Uterus (tissue), 4 donors: ENCODE data around the gene FCGR2B. TPM values are rescaled to one million over a fixed set of nuclear protein-coding genes. Genes with fewer than 3 reads are reported as not detected.
"Not testable (repeated sequence)": the region's sequence is repeated elsewhere in the genome, so short reads cannot be mapped to it uniquely, and the experiment has no call there.

Source experiments
- DNase-seq, 2 donors: peaks; one replicate each; pipeline ENCODE4 v3.0.0-alpha.2; 2019 to 2020
- H3K27ac ChIP-seq, 2 donors: fragments of 200-600 bp; sonication (generic); 1 replicate in 1 of 2; 2 replicates in 1 of 2; pipeline ENCODE4 v1.5.1; 2016 to 2018
- H3K27me3 ChIP-seq, 2 donors: fragments of 200-600 bp; sonication (generic); one replicate each; pipeline ENCODE4 v1.5.1; 2018 to 2019; ENCODE audit warnings: control low read depth in 1 of 2
- H3K36me3 ChIP-seq, 2 donors: fragments of 200-600 bp; sonication (generic); one replicate each; pipeline ENCODE4 v1.5.1; 2019; ENCODE audit warnings: control low read depth in 1 of 2
- H3K4me1 ChIP-seq, 2 donors: fragments of 200-600 bp; sonication (generic); one replicate each; pipeline ENCODE4 v1.5.1; 2018 to 2019; ENCODE audit warnings: control low read depth in 1 of 2
- H3K4me3 ChIP-seq, 2 donors: fragments of 200-600 bp; sonication (generic); 1 replicate in 1 of 2; 2 replicates in 1 of 2; pipeline ENCODE4 v1.5.1; 2018 to 2019; ENCODE audit warnings: mild to moderate bottlenecking in 1 of 2
- H3K9me3 ChIP-seq, 2 donors: fragments of 200-600 bp; sonication (generic); one replicate each; pipeline ENCODE4 v1.5.1; 2019; ENCODE audit warnings: control low read depth in 1 of 2
- CTCF ChIP-seq, 4 experiments: fragments of 200-600 bp in 2 of 4; fragments of 450-650 bp in 2 of 4; sonication (generic) in 2 of 4; IDR thresholded peaks; one replicate each; pipeline ENCODE4 v1.5.1; 2016 to 2019; ENCODE audit warnings: antibody characterized with exemption in 4 of 4, mild to moderate bottlenecking in 2 of 4, moderate library complexity in 1 of 4
- POLR2A ChIP-seq, 2 donors: fragments of 450-650 bp; IDR thresholded peaks; one replicate each; pipeline ENCODE4 v1.6.1; 2016; ENCODE audit warnings: antibody characterized with exemption in 2 of 2, mild to moderate bottlenecking in 1 of 2, moderate library complexity in 1 of 2
- intact Hi-C: fragments of 100-400 bp; cut with DNase I; formaldehyde crosslinking; loops from one replicate; pipeline ENCODE4 v1.15.1; 2023; ENCODE audit warnings: low total_unique reads
- total RNA-seq, 4 donors: library from RNA; depleted of rRNA in 3 of 4; stranded (reverse); fragments of >200 nt in 3 of 4; gene quantifications; one replicate each; pipeline versions ENCODE4 v1.1.0 to v1.2.4, GENCODE V29; 2014 to 2023
- donor health status: DM: yes; HTN: yes; CAD: no.

FCGR2B gene
- total RNA-seq, 4 donors from 2014 or later = 0.59 to 14.1 (median 3.2) TPM

GRCh38 chr1:161631076-161631475 is 31.9 kb upstream of the FCGR2B start, which contains the start of gene FCGR3B:
Gene FCGR3B (minus strand): TSS chr1:161631176. CDS start chr1:161631094, 82 bp downstream.
- no peak for DNase-seq
- no peak within 1 kb of the TSS for H3K27ac ChIP-seq
- H3K9me3 ChIP-seq = no peaks in the 10 kb centered on the region
- intact Hi-C loops = no loop called here
- H3K36me3 ChIP-seq = no peaks in the 10 kb centered on the region
- no peaks in the 10 kb centered on the region for H3K27me3 ChIP-seq
- TF ChIP-seq POLR2A (IDR thresholded peaks at IDR 0.05) (no peak), CTCF (IDR thresholded peaks at IDR 0.05) (no peak)
- H3K4me3 ChIP-seq = no peak within 1 kb of the TSS
- H3K4me1 ChIP-seq = no peaks in the 10 kb centered on the region

DNA sequence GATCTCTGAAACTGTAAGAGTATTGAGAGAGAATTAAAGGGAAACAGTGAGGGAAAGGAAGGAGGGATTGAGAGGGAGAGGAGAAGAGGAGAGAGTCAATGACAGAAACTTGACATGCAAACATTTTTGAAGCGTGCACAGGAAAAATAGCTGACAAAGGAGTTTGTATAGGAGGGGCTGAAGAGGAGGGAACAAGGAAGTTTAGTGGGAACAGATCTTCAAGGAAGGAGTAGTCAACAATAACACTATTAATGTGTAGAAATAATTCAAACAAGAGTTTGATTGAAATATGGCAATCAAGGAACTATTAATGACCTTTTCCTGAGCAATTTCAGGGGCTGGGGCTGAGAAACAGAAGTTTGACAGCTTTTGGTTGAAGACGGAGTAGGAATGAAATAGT is 27.9 kb upstream of the FCGR2B start:
- H3K4me3 ChIP-seq, H3K27me3 ChIP-seq, H3K27ac ChIP-seq, DNase-seq, intact Hi-C loops, H3K9me3 ChIP-seq, H3K4me1 ChIP-seq, H3K36me3 ChIP-seq: not testable (repeated sequence)

DNA sequence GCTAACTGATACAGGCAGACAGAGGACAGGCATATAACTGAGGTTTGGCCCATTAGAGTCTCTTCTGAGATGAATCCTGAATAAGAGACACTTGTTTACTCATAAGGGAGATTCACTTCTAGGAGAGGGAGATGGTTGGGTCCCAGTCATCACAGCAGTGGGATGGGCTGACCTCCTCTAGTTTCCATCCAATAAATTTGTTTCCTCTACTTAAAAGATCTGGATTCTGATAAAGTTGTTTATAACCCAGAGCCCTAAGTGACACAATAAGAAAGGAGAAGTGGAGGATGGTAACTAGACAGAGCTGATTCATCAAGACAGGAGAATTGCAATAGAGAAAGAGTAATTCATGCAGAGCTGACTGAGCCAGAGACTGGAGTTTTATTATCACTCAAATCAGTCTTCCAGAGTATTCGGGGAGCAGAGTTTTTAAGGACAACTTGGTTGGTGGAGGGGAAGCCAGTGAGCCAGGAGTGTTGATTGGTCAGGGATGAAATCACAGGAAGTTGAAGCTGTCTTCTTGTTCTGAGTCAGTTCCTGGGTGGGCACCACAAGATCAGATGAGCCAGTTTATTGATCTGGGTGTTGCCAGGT is 26.7 kb upstream of the FCGR2B start:
- H3K4me3 ChIP-seq, DNase-seq, H3K9me3 ChIP-seq, H3K27me3 ChIP-seq, H3K4me1 ChIP-seq, H3K27ac ChIP-seq, H3K36me3 ChIP-seq, intact Hi-C loops: not testable (repeated sequence)

DNA sequence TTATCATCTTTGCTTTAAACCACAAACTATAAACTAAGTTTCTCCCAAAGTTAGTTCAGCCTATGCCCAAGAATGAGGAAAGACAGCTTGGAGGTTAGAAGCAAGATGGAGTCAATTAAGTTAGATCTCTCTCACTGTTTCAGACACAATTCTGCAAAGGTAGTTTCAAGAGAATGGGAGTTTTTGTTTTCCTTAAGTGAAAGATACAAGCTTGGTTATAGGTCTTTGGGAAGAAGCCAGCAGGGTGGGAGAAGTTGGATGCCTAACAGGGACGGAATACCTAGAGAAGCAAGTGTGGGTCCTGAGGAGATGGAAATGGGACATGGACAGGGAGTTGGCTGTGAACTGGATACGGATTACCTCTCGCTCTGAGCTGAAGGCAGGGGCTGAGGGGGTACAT is 26.0 kb upstream of the FCGR2B start:
- DNase-seq, H3K27ac ChIP-seq, intact Hi-C loops, H3K4me3 ChIP-seq, H3K9me3 ChIP-seq, H3K27me3 ChIP-seq, H3K4me1 ChIP-seq, H3K36me3 ChIP-seq: not testable (repeated sequence)

DNA sequence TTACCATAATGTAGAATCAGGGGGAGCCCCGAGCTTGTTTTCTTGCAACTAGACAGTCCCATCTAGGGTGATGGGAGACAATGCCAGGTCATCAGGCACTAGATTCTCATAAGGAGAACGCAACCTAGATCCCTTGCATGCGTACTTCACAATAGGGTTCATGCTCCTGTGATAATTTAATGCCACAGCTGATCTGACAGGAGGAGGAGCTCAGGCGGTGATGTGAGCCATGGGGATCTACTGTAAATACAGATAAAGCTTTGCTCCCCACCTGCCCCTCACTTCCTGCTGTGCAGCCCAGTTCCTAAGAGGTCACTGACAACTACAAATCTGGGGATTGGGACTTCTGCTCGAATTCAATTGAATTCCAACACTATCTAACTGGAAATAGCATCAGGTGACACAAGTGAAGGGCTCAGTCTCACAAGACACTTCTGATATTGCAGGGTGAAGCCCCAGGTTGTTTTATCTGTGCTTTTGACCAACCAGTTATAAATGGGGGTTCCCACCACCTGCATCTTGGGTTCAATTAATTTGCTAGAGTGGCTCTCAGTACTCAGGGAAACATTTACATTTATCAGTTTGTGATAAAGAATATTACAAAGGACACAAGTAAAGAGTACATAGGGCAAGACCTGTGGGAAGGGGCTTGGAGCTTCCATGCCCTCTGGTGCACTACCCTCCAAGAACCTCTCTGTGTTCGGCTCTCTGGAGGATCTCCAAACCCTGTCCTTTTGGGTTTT is 24.5 kb upstream of the FCGR2B start:
- H3K27me3 ChIP-seq, intact Hi-C loops, H3K27ac ChIP-seq, H3K36me3 ChIP-seq, H3K9me3 ChIP-seq, H3K4me3 ChIP-seq, DNase-seq, H3K4me1 ChIP-seq: not testable (repeated sequence)

DNA sequence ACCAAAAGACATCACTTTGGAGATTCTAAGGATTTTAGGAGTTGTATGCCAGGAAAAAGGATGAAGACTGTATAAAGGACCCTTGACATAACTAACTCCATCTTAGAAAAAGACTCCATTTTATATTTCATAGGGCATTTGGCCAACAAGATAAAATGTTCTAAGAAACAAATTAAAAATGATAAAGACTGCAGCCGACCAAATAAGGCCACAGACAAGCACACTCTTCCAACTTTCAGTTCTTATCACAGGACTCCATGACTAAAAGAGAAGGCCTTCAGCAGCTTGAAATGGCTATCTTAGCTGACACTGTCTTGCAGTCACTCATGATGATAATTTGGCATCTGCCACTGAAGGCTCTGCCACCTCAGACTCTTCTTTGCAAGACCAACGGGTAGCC is 23.7 kb upstream of the FCGR2B start:
- H3K9me3 ChIP-seq, H3K36me3 ChIP-seq, H3K27ac ChIP-seq, H3K27me3 ChIP-seq, H3K4me1 ChIP-seq, intact Hi-C loops, H3K4me3 ChIP-seq, DNase-seq: not testable (repeated sequence)

- DNase-seq, H3K9me3 ChIP-seq, H3K27ac ChIP-seq, H3K27me3 ChIP-seq, H3K4me1 ChIP-seq, intact Hi-C loops, H3K36me3 ChIP-seq, H3K4me3 ChIP-seq: not testable (repeated sequence)
These were observed 20.2 kb upstream of the FCGR2B start for GRCh38 chr1:161642697-161643096.

- DNase-seq = not testable (repeated sequence)
These were observed 19.3 kb upstream of the FCGR2B start for GRCh38 chr1:161643481-161644208.

DNA sequence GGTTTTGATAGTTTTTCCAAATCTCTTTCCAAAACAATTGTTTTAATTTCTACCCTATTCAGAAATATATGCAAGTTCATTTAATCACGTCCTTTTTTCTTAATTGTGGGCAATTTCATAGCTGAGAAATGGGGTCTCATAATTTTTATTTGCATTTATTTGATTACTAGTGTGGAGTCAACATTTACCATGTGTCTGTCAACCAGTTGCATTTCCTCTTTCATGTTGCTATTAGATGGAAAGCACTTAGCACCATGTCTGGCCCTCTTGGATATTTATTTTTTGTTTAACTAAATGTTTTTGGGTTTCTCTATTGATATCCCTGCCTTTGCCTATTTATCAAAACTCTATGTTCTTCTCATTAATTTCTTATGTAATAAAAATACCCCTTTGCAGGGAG is 18.1 kb upstream of the FCGR2B start:
- DNase-seq, intact Hi-C loops, H3K4me3 ChIP-seq: not testable (repeated sequence)

More at GRCh38 chr1:161643481-161644208, 19.3 kb upstream of the FCGR2B start:
- H3K4me3 ChIP-seq, H3K36me3 ChIP-seq, H3K27me3 ChIP-seq, H3K9me3 ChIP-seq, H3K4me1 ChIP-seq, H3K27ac ChIP-seq, intact Hi-C loops: not testable (repeated sequence)

More for the DNA sequence above, 18.1 kb upstream of the FCGR2B start:
- not testable (repeated sequence) for H3K4me1 ChIP-seq, H3K27ac ChIP-seq, H3K27me3 ChIP-seq, H3K36me3 ChIP-seq, H3K9me3 ChIP-seq
